Stomach (tissue), 9 donors: ENCODE measurements around the gene SPHK1. TPM values are rescaled to one million over a fixed set of nuclear protein-coding genes. Genes with fewer than 3 reads are reported as not detected.
A peak's percentile ranks its signal among the peaks of the same experiment; 100 is the strongest.

Experiments used
- DNase-seq, 2 donors: peaks; one replicate each; pipeline versions ENCODE4 v3.0.0 to v3.0.0-alpha.2; 2013 to 2019
- H3K27ac ChIP-seq, 5 donors: fragments of 200-600 bp in 4 of 5; sonication (generic) in 4 of 5; one replicate each; pipeline ENCODE4 v1.5.1; 2013 to 2019; ENCODE audit warnings: mild to moderate bottlenecking in 1 of 5, moderate library complexity in 1 of 5
- H3K27me3 ChIP-seq, 3 donors: fragments of 200-600 bp; sonication (generic); one replicate each; pipeline ENCODE4 v1.5.1; 2017 to 2019; ENCODE audit warnings: mixed run types in 1 of 3
- H3K36me3 ChIP-seq, 4 donors: fragments of 200-600 bp; sonication (generic); 1 replicate in 3 of 4; 2 replicates in 1 of 4; pipeline ENCODE4 v1.5.1; 2016 to 2019
- H3K4me1 ChIP-seq, 4 donors: fragments of 200-600 bp; sonication (generic); one replicate each; pipeline ENCODE4 v1.5.1; 2016 to 2019
- H3K4me3 ChIP-seq, 4 donors: fragments of 200-600 bp; sonication (generic) in 3 of 4; one replicate each; pipeline ENCODE4 v1.5.1; 2016 to 2019; ENCODE audit warnings: mild to moderate bottlenecking in 1 of 4
- H3K9me3 ChIP-seq, 4 donors: fragments of 200-600 bp; sonication (generic); one replicate each; pipeline ENCODE4 v1.5.1; 2016 to 2019
- EP300 ChIP-seq: sonication (generic); formaldehyde crosslinking; IDR thresholded peaks from one replicate; pipeline ENCODE4 v1.6.1; 2017; ENCODE audit warnings: antibody characterized with exemption
- POLR2A ChIP-seq, 4 donors: fragments of 450-650 bp; IDR thresholded peaks; one replicate each; pipeline ENCODE4 v1.6.1; 2016; ENCODE audit warnings: antibody characterized with exemption in 4 of 4, control low read depth in 2 of 4, mild to moderate bottlenecking in 1 of 4, moderate library complexity in 1 of 4
- POLR2AphosphoS5 ChIP-seq, 3 donors: sonication (generic); formaldehyde crosslinking; IDR thresholded peaks; one replicate each; pipeline ENCODE4 v1.6.1; 2016; ENCODE audit warnings: antibody characterized with exemption in 3 of 3
- WGBS, 5 donors: extraction: QIAGEN DNeasy Blood & Tissue Kit in 3 of 5; methylation state at CpG; one replicate each; pipeline versions ENCODE4 v1.1.5 to v1.1.7; 2013 to 2018; 5-methylcytosine and 5-hydroxymethylcytosine counted together
- intact Hi-C: fragments of 100-400 bp; cut with DNase I; formaldehyde crosslinking; loops from one replicate; pipeline ENCODE4 v1.15.1; 2023; ENCODE audit warnings: low total_unique reads
- polyA plus RNA-seq, 3 donors: library from polyadenylated mRNA; stranded (reverse); fragments of 200-250 nt; gene quantifications; one replicate each; pipeline ENCODE4 v1.2.3, GENCODE V29; 2013
- total RNA-seq, 5 donors: library from RNA; depleted of rRNA; stranded (reverse); fragments of >200 nt; gene quantifications; one replicate each; pipeline versions ENCODE4 v1.1.0 to v1.2.3, GENCODE V29; 2014 to 2016
- TF ChIP-seq, protein P1 (sequence below), 7 experiments: fragments of 450-650 bp in 4 of 7; fragments of 200-600 bp in 3 of 7; sonication (generic) in 3 of 7; IDR thresholded peaks; one replicate each; pipeline ENCODE4 v1.5.1; 2016 to 2019; ENCODE audit warnings: antibody characterized with exemption in 7 of 7, control low read depth in 2 of 7, mild to moderate bottlenecking in 1 of 7
- donor health status: healthy with polysubstance abuse.
- donor health status: Bipolar disorder and iron deficiency.
- donor health status: healthy.

Gene SPHK1
- total and polyA plus RNA-seq, 8 donors, result 0.45 to 13.9 (median 5.8) TPM; not detected in 1

DNA sequence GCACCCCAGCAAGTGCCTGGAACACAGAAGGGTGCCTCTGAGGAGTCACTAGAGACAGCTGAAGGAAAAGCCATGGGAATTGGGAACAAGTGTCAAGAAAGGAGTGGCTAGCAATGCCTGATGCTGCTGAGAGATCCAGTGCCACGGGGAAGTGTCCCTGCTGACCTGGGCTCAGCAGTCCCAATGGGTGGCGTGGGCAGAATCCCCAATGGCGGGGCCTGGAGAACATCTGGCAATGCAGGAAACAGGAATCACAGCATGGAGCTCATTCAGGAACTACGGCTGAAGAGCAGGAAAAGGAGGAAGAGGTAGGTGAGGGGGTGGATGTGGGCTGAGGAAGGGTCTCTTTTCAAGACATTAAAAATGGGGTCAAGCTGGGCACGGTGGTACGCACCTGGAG lies 38.5 kb downstream of the SPHK1 start:
- no peak for DNase-seq

DNA sequence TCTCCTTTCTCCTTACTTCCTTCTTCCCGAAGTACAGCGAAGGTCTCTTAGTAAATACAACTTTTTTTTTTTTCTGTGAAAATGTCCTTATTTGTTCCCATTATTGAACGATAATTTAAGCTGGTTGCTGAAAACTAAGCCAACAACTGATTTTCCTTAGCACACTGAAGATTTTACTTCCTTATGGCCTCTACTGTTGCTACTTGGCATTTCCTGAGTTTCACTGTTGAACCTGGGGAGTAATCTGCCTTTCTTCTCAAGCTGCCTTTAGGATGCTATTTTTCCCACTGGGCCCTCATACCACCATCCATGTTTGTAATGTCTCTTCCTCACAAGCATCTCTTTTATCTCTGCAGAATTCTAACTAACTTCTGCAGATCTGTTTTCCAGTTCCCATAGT lies 42.4 kb downstream of the SPHK1 start:
- H3K4me3 ChIP-seq, result no peak overlapping the region
- peaks cover 3 to 23% (median 15%) of the 10 kb centered on the region in 4 donors for H3K4me1 ChIP-seq
- no peak overlapping the region for H3K27ac ChIP-seq
- intact Hi-C loops, result no loop called here
- 85 to 90% (median 89%) methylated on average over 3 of the region's 3 CpGs for WGBS, 5 donors
- no peak for DNase-seq
- no peaks in the 10 kb centered on the region for H3K9me3 ChIP-seq
- TF ChIP-seq POLR2AphosphoS5 (IDR thresholded peaks at IDR 0.05) (no peak), EP300 (no peak), POLR2A (IDR thresholded peaks at IDR 0.05) (no peak)
- TF ChIP-seq, protein P1, sequence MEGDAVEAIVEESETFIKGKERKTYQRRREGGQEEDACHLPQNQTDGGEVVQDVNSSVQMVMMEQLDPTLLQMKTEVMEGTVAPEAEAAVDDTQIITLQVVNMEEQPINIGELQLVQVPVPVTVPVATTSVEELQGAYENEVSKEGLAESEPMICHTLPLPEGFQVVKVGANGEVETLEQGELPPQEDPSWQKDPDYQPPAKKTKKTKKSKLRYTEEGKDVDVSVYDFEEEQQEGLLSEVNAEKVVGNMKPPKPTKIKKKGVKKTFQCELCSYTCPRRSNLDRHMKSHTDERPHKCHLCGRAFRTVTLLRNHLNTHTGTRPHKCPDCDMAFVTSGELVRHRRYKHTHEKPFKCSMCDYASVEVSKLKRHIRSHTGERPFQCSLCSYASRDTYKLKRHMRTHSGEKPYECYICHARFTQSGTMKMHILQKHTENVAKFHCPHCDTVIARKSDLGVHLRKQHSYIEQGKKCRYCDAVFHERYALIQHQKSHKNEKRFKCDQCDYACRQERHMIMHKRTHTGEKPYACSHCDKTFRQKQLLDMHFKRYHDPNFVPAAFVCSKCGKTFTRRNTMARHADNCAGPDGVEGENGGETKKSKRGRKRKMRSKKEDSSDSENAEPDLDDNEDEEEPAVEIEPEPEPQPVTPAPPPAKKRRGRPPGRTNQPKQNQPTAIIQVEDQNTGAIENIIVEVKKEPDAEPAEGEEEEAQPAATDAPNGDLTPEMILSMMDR (IDR thresholded peaks at IDR 0.05), result no peak
- H3K36me3 ChIP-seq, result no peaks in the 10 kb centered on the region
- H3K27me3 ChIP-seq, result no peaks in the 10 kb centered on the region

More for the DNA sequence above, 38.5 kb downstream of the SPHK1 start:
- WGBS, 5 donors, result 84 to 95% (median 90%) methylated on average over 6 of the region's 6 CpGs
- H3K9me3 ChIP-seq, result no peaks in the 10 kb centered on the region
- intact Hi-C loops, result no loop called here
- H3K4me3 ChIP-seq, result no peak overlapping the region
- no peak for TF ChIP-seq EP300
- TF ChIP-seq POLR2A (IDR thresholded peaks at IDR 0.05), result no peak
- TF ChIP-seq POLR2AphosphoS5 (IDR thresholded peaks at IDR 0.05), result no peak
- TF ChIP-seq, protein P1 (IDR thresholded peaks at IDR 0.05), result no peak
- H3K4me1 ChIP-seq, result peaks cover 6 to 43% (median 30%) of the 10 kb centered on the region in 4 donors
- no peak overlapping the region for H3K27ac ChIP-seq
- H3K36me3 ChIP-seq, result no peaks in the 10 kb centered on the region
- no peaks in the 10 kb centered on the region for H3K27me3 ChIP-seq

DNA sequence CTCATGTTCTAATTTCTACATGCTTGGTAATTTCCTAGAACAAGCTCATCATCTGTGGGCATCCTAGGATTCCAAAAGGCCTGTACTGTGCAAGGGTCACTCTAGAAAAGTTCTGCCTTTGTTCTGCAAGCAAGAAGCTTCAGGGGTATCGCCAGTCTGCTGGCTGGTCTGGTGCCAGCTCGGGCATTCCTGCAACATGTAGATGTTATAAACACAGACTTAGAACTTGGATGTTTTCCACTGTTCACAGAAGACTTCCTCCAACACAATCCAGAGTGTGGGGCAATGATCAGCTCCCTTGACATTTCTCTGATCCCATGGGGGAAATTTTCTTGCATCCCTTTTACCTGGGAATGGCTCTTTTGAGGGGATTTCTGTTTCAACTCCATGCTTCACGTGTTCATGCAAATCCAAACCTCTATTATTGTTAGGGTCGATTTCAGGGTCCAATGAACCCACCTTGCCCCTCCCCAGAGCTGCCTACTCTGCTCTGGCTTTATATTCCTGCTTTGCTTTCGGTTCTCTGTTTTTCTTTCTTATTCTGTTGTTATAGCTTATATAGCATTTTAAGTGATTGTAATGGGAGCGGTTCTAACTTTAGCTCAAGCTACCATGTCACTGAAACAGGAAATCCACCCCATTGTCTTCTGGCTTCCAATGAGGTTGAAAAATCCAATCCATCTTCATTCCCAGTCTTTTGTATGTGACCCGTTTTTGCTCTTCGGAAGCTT lies 43.3 kb downstream of the SPHK1 start:
- TF ChIP-seq POLR2A (IDR thresholded peaks at IDR 0.05), result no peak
- TF ChIP-seq POLR2AphosphoS5 (IDR thresholded peaks at IDR 0.05), result no peak
- no peak for TF ChIP-seq EP300
- TF ChIP-seq, protein P1 (IDR thresholded peaks at IDR 0.05), result no peak
- H3K4me1 ChIP-seq, result peaks cover 3 to 23% (median 15%) of the 10 kb centered on the region in 4 donors
- no peaks in the 10 kb centered on the region for H3K9me3 ChIP-seq
- H3K27me3 ChIP-seq, result no peaks in the 10 kb centered on the region
- DNase-seq, result peak in 1 of 2 donors; percentile 51
- whole genome bisulfite sequencing, 5 donors, result 59 to 78% (median 75%) methylated on average over 8 of the region's 8 CpGs
- intact Hi-C loops, result no loop called here
- H3K36me3 ChIP-seq, result no peaks in the 10 kb centered on the region
- peak overlapping the region in 3 of 5 donors; percentile 9 to 50 (median 11) for H3K27ac ChIP-seq
- no peak overlapping the region for H3K4me3 ChIP-seq

DNA sequence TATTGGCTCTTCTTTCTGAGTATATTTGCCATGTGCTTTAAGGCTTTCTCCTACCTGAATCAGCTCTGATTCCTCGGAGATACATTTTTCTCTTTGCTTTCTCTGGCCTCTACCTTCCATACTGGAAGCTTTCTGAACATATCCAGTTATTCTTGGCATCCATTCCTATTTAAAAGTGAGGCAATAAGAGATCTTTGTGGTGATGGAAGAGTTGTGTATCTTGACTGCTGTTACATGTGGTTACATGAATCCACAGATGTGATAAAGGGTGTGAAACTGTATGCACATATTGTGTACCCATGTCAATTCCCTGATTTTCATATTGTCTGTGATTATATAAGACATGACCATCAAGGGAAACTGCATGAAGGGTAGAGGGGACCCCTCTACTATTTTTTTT lies 44.1 kb downstream of the SPHK1 start:
- 95 to 100% (median 100%) methylated on average over 1 of the region's 1 CpG for WGBS, 5 donors
- no peak for TF ChIP-seq POLR2AphosphoS5 (IDR thresholded peaks at IDR 0.05)
- TF ChIP-seq EP300, result no peak
- TF ChIP-seq, protein P1 (IDR thresholded peaks at IDR 0.05), result no peak
- TF ChIP-seq POLR2A (IDR thresholded peaks at IDR 0.05), result no peak
- no peak for DNase-seq
- peaks cover 3 to 23% (median 15%) of the 10 kb centered on the region in 4 donors for H3K4me1 ChIP-seq
- H3K9me3 ChIP-seq, result no peaks in the 10 kb centered on the region
- no peaks in the 10 kb centered on the region for H3K36me3 ChIP-seq
- no peaks in the 10 kb centered on the region for H3K27me3 ChIP-seq
- H3K27ac ChIP-seq, result peak overlapping the region in 1 of 5 donors; percentile 50
- H3K4me3 ChIP-seq, result no peak overlapping the region
- intact Hi-C loops, result no loop called here
